GM23248 (cell line): ENCODE measurements around the gene NRM. TPM values are rescaled to one million over a fixed set of nuclear protein-coding genes. Genes with fewer than 3 reads are reported as not detected.

Source experiments
- DNase-seq: peaks from one replicate; pipeline ENCODE4 v3.0.0-alpha.2; 2015
- H2AFZ ChIP-seq: fragments of 200-600 bp; sonication (generic); 2 replicates; pipeline ENCODE4 v1.6.1; 2016; ENCODE audit warnings: antibody characterized with exemption
- H3F3A ChIP-seq: fragments of 200-600 bp; sonication (generic); 2 replicates; pipeline ENCODE4 v1.6.1; 2016; ENCODE audit warnings: mild to moderate bottlenecking, antibody characterized with exemption, mixed run types; ENCODE audit not compliant: insufficient read depth
- H3K27ac ChIP-seq: fragments of 200-600 bp; sonication (generic); 2 replicates; pipeline ENCODE4 v1.5.1; 2016; ENCODE audit warnings: mild to moderate bottlenecking
- H3K27me3 ChIP-seq: fragments of 200-600 bp; sonication (generic); replicated peaks from 2 replicates; pipeline ENCODE4 v1.6.1; 2016; ENCODE audit warnings: mild to moderate bottlenecking; ENCODE audit not compliant: insufficient read depth
- H3K36me3 ChIP-seq: fragments of 200-600 bp; sonication (generic); 2 replicates; pipeline ENCODE4 v1.6.1; 2016; ENCODE audit warnings: low read depth, mild to moderate bottlenecking
- H3K4me1 ChIP-seq: fragments of 200-600 bp; sonication (generic); 2 replicates; pipeline ENCODE4 v1.6.1; 2016; ENCODE audit warnings: mild to moderate bottlenecking; ENCODE audit not compliant: insufficient read depth
- H3K4me2 ChIP-seq: fragments of 200-600 bp; sonication (generic); one replicate; pipeline ENCODE4 v1.6.1; 2016; ENCODE audit warnings: mild to moderate bottlenecking; ENCODE audit not compliant: unreplicated experiment
- H3K4me3 ChIP-seq: fragments of 200-600 bp; sonication (generic); 2 replicates; pipeline ENCODE4 v1.5.1; 2016; ENCODE audit warnings: mild to moderate bottlenecking
- H3K79me2 ChIP-seq: fragments of 200-600 bp; sonication (generic); 2 replicates; pipeline ENCODE4 v1.6.1; 2016; ENCODE audit warnings: mild to moderate bottlenecking; ENCODE audit not compliant: insufficient read depth
- H3K9ac ChIP-seq: fragments of 200-600 bp; sonication (generic); 2 replicates; pipeline ENCODE4 v1.6.1; 2016; ENCODE audit warnings: mild to moderate bottlenecking
- H3K9me2 ChIP-seq: fragments of 200-600 bp; sonication (generic); 2 replicates; pipeline ENCODE4 v1.6.1; 2016; ENCODE audit warnings: mixed run types, mild to moderate bottlenecking, moderate library complexity; ENCODE audit not compliant: insufficient read depth
- H3K9me3 ChIP-seq: fragments of 200-600 bp; sonication (generic); one replicate; pipeline ENCODE4 v1.6.1; 2017; ENCODE audit warnings: low read depth
- H4K20me1 ChIP-seq: fragments of 200-600 bp; sonication (generic); 2 replicates; pipeline ENCODE4 v1.6.0; 2016; ENCODE audit not compliant: insufficient read depth
- EZH2 ChIP-seq: fragments of 200-600 bp; sonication (generic); IDR thresholded peaks from 2 replicates; pipeline ENCODE4 v1.6.1; 2018; ENCODE audit warnings: antibody characterized with exemption, mild to moderate bottlenecking; ENCODE audit not compliant: insufficient read depth, poor library complexity, severe bottlenecking
- EZH2phosphoT487 ChIP-seq: fragments of 200-600 bp; sonication (generic); IDR thresholded peaks from 2 replicates; pipeline ENCODE4 v1.6.1; 2018; ENCODE audit warnings: antibody characterized with exemption, moderate library complexity, mild to moderate bottlenecking, low read depth; ENCODE audit not compliant: insufficient read depth
- WGBS, 2 experiments: methylation state at CpG; one replicate each; pipeline ENCODE4 v1.1.6; 2015 to 2017; ENCODE audit warnings: low lambda C conversion rate in 2 of 2, low coverage in 1 of 2; ENCODE audit errors: missing lambda C conversion rate in 2 of 2; 5-methylcytosine and 5-hydroxymethylcytosine counted together
- in situ Hi-C: fragments of 300-500 bp; cut with MboI; formaldehyde crosslinking; loops from 2 replicates; pipeline ENCODE4 v1.15.0; 2020
- polyA plus RNA-seq: library from polyadenylated mRNA; unstranded; fragments of >200 nt; fragmentation: Nextera tagmentation; extraction: Ambion mirVana; gene quantifications from 2 replicates; pipeline ENCODE4 v1.2.1, GENCODE V29; 2016
- total RNA-seq: library from RNA; depleted of rRNA; stranded (reverse); fragments of >200 nt; shearing (Covaris generic); gene quantifications from 2 replicates; pipeline ENCODE4 v1.2.3, GENCODE V29; 2014

NRM gene
- total and polyA plus RNA-seq, 2 experiments from 2014 or later: 6.2 to 11.3 TPM

- Histone ChIP-seq H3K79me2 (peaks cover 2% of the 10 kb centered on the region; the same call in 1 of the 2 replicates), H3K27ac (no peak overlapping the region), H3K9ac (no peak overlapping the region), H3K9me3 (no peaks in the 10 kb centered on the region), H3K27me3 (no peaks in the 10 kb centered on the region), H3K9me2 (no peaks in the 10 kb centered on the region), H3K4me1 (no peaks in the 10 kb centered on the region), H4K20me1 (no peaks in the 10 kb centered on the region), H3K36me3 (peaks cover 17% of the 10 kb centered on the region; the same call in 1 of the 2 replicates), H3K4me3 (no peak overlapping the region), H3K4me2 (no peak overlapping the region), H2AFZ (no peak overlapping the region), H3F3A (no peaks in the 10 kb centered on the region)
- DNase-seq: no peak
- WGBS, 2 experiments: 94 to 98% methylated on average over 19 of the region's 19 CpGs
- in situ Hi-C loops: no loop called here
- no peak for TF ChIP-seq EZH2
- no peak for TF ChIP-seq EZH2phosphoT487
Observed at GRCh38 chr6:30654798-30655742, 35.7 kb downstream of the NRM start.

GRCh38 chr6:30651143-30651542, 39.6 kb downstream of the NRM start:
- H3K36me3 ChIP-seq: peaks cover 14% of the 10 kb centered on the region; the same call in 1 of the 2 replicates
- no peak for DNase-seq
- no peak overlapping the region for H3K27ac ChIP-seq
- peaks cover 4% of the 10 kb centered on the region; the same call in 1 of the 2 replicates for H3F3A ChIP-seq
- H2AFZ ChIP-seq: no peak overlapping the region
- peaks cover 37% of the 10 kb centered on the region for H3K79me2 ChIP-seq
- H3K9me3 ChIP-seq: no peaks in the 10 kb centered on the region
- in situ Hi-C loops: no loop called here
- 90 to 91% methylated on average over 12 of the region's 12 CpGs for WGBS, 2 experiments
- H3K4me2 ChIP-seq: no peak overlapping the region
- H4K20me1 ChIP-seq: no peaks in the 10 kb centered on the region
- no peaks in the 10 kb centered on the region for H3K27me3 ChIP-seq
- H3K9me2 ChIP-seq: no peaks in the 10 kb centered on the region
- no peak overlapping the region for H3K4me3 ChIP-seq
- H3K9ac ChIP-seq: no peak overlapping the region
- TF ChIP-seq EZH2phosphoT487 (no peak), EZH2 (no peak)
- H3K4me1 ChIP-seq: 0 out of 2 replicates have a peak, but pooled peaks cover 4% of the 10 kb centered on the region

- DNase-seq: peak; percentile 87
Observed at GRCh38 chr6:30647242-30648116, 43.3 kb downstream of the NRM start.

More at GRCh38 chr6:30647242-30648116, 43.3 kb downstream of the NRM start:
- peak overlapping the region; percentile 86 for H3K4me2 ChIP-seq
- peak overlapping the region; percentile 82 for H2AFZ ChIP-seq
- H3K9me2 ChIP-seq: no peaks in the 10 kb centered on the region
- 1 to 2% methylated on average over 55 to 66 of the region's 78 CpGs for WGBS, 2 experiments
- 0 out of 2 replicates have a peak, but pooled peaks cover 4% of the 10 kb centered on the region for H3K4me1 ChIP-seq
- H4K20me1 ChIP-seq: no peaks in the 10 kb centered on the region
- peak overlapping the region; percentile 36 for H3K27ac ChIP-seq
- H3K27me3 ChIP-seq: no peaks in the 10 kb centered on the region
- no peak for TF ChIP-seq EZH2
- TF ChIP-seq EZH2phosphoT487: no peak
- peaks cover 4% of the 10 kb centered on the region; the same call in 1 of the 2 replicates for H3F3A ChIP-seq
- no peaks in the 10 kb centered on the region for H3K9me3 ChIP-seq
- peak overlapping the region; percentile 78 for H3K9ac ChIP-seq
- in situ Hi-C loops: no loop called here
- 0 out of 2 replicates have a peak, but pooled peaks cover 6% of the 10 kb centered on the region for H3K36me3 ChIP-seq
- H3K79me2 ChIP-seq: peaks cover 47% of the 10 kb centered on the region
- peak overlapping the region; percentile 79 for H3K4me3 ChIP-seq
